ENCODE data around the gene CCDC88B. TPM values are rescaled to one million over a fixed set of nuclear protein-coding genes. Genes with fewer than 3 reads are reported as not detected.

The CCDC88B gene, protein sequence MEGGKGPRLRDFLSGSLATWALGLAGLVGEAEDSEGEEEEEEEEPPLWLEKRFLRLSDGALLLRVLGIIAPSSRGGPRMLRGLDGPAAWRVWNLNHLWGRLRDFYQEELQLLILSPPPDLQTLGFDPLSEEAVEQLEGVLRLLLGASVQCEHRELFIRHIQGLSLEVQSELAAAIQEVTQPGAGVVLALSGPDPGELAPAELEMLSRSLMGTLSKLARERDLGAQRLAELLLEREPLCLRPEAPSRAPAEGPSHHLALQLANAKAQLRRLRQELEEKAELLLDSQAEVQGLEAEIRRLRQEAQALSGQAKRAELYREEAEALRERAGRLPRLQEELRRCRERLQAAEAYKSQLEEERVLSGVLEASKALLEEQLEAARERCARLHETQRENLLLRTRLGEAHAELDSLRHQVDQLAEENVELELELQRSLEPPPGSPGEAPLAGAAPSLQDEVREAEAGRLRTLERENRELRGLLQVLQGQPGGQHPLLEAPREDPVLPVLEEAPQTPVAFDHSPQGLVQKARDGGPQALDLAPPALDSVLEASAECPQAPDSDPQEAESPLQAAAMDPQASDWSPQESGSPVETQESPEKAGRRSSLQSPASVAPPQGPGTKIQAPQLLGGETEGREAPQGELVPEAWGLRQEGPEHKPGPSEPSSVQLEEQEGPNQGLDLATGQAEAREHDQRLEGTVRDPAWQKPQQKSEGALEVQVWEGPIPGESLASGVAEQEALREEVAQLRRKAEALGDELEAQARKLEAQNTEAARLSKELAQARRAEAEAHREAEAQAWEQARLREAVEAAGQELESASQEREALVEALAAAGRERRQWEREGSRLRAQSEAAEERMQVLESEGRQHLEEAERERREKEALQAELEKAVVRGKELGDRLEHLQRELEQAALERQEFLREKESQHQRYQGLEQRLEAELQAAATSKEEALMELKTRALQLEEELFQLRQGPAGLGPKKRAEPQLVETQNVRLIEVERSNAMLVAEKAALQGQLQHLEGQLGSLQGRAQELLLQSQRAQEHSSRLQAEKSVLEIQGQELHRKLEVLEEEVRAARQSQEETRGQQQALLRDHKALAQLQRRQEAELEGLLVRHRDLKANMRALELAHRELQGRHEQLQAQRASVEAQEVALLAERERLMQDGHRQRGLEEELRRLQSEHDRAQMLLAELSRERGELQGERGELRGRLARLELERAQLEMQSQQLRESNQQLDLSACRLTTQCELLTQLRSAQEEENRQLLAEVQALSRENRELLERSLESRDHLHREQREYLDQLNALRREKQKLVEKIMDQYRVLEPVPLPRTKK (N-terminal part only)
- 33.0 TPM for polyA plus RNA-seq

DNA sequence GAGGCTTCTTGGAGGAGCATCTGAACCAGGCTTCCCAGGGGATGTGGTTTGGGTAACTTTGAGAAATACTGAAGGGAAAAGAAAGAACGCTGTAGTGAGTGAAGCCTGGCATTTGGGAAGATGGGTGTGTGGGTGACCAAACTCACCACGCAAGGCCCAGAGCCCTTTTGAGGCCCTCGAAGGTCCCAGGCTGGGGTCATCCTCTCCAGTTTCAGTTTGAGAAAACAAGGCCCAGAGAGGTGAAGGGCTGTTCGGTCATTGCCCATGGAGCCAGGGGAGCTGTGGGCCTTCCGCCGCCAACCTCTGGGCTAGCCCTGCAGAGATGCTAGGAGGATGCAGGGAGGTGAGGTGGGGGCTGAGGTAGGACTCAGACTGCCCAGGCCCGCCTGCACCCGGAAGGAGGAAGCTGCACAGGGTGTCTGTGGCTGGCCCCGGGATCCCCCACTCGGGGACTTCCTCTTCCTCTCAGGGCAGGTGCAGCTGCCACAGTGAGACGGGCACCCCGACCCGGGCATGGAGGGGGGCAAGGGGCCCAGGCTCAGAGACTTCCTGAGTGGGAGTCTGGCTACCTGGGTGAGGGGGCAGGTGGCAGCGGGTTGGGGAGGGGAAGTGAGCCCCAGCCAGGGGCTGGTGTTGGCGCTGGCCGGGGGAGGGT is at the start of gene CCDC88B:
CCDC88B (plus strand) TSS at position 451 of the 655 bp plus-strand sequence; CDS start at position 514, 63 bp downstream.
- peaks cover 2% of the 10 kb centered on the region for H3K27me3 Mint-ChIP-seq
- no peaks in the 10 kb centered on the region for H3K9me3 Mint-ChIP-seq
- peak within 1 kb of the TSS; percentile 81 to 97 (median 94) for H3K4me3 Mint-ChIP-seq
- peak within 1 kb of the TSS; percentile 94 to 99 (median 96) for H3K27ac Mint-ChIP-seq
- H3K4me1 Mint-ChIP-seq: peaks cover 27 to 30% (median 29%) of the 10 kb centered on the region in 3 donors
- H3K36me3 Mint-ChIP-seq: no peaks in the 10 kb centered on the region

DNA sequence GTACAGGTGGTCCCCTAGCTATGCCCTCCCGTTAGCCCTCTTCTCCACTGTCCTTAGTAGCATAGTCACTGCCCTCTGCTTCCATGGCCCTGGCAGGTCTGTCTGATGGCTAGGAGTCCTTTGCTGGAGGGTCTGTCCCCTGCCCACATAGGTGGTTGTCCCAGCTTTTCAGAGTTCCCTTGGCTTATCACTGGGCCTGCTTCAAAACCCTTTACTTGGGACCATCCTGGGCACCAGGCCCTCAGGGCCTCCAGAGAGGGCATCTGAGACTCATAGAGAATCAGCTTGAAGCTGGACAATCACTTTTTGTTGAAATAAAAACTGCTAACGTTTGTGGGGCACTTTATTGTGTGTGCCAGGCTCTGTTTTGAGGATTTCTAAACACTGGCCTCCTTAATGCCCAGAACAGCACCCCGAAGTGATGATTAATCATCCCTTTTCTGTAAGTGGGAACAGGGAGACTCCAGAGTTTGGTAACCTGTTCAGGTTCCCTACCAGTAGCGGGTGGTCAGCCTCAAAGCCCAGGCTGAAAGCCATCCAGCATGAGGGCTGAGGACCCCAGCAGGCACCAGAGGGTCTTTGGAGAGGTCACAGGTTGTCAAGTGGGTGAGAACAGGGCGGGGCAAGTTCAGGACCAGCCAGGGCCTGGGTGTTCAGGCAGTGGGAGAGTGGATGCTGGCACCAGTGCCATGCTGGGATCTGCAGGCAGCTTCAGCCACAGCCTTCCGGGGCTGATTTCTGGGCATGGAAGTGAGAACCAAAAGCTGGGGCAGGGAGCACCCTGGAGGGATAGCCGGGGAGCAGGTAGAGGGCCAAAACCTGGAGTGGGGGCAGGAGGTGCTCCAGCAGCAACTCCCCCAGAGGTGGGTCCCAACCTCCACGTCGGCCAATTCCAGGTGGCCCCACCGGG is 49.4 kb upstream of the CCDC88B start:
- no peaks in the 10 kb centered on the region for H3K36me3 Mint-ChIP-seq
- peaks cover 3 to 9% (median 7%) of the 10 kb centered on the region in 3 donors for H3K4me1 Mint-ChIP-seq
- peak overlapping the region in 1 of 3 donors; percentile 74 for H3K27ac Mint-ChIP-seq
- peak overlapping the region; percentile 3 to 89 (median 70) for H3K4me3 Mint-ChIP-seq
- peaks cover 30% of the 10 kb centered on the region for H3K27me3 Mint-ChIP-seq
- H3K9me3 Mint-ChIP-seq: peaks cover 0 to 3% (median 0%) of the 10 kb centered on the region in 3 donors

DNA sequence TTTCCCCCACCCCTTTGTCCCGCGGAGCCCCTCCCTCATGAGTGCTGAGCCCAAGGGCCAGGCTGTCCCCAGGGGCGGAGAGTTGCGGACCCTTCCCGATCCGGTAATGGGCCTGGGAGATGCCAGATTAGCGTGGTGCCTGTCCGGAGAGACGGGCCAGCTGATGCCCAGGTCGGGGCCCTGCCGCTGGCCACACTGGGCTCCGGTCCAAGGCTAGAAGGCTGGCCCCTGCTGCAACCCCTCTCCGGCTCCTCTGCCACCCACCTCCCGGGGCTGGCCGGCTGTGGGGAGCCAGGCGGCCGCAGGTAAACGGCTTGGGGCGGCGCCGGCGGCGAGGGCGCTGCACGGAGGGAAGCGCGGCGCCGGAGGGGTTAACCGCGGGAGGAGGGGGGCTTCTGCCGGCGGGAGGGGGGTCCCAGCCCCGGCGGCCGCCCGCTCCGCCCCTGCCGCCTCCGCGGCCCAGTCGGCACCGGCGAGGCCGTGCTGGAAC is 48.7 kb upstream of the CCDC88B start, which contains the start of gene KCNK4:
KCNK4 (plus strand) TSS at position 41 of the 490 bp plus-strand sequence. CDS start 1,717 bp downstream, outside the sequence.
- Mint-ChIP-seq H3K27me3 (peaks cover 33% of the 10 kb centered on the region), H3K27ac (peak within 1 kb of the TSS in 1 of 3 donors; percentile 74), H3K36me3 (no peaks in the 10 kb centered on the region), H3K4me1 (peaks cover 3 to 8% (median 6%) of the 10 kb centered on the region in 3 donors), H3K4me3 (peak within 1 kb of the TSS; percentile 3 to 89 (median 70)), H3K9me3 (peaks cover 0 to 3% (median 0%) of the 10 kb centered on the region in 3 donors)

DNA sequence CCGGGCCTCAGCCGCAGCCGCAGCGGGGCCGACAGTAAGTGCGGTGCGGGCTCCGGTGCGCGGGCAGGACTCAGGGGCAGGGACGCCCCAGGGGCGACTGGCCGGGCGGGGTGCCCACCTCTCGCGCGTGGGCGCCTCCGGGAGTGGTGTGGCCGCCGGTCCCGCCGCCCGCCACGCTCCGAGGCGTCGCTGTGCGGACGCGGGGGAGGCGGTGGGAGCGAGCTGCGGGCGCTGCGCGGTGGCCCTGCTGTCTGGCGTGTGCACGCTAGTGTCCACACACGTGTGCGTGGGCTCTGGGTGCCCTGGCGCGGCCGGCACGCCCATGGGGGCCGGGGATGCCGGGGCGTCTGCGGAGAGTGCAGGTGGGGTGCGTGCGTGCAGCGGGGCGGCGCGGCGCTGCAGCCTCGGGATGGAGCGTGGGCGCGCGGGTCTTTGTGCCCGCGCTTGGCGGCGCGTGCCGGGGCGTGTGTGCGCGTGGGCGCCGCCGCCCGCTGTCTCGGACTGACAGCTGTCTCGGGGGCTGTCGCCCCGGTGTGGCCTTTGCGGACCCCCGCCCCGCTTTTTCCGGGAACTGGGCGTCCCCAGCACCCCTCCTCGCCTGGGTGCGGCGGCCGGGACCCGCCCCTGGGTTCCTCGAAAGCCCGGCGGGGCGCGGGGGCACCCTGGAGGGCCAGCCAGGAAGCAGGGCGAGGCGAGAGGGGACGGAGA is 48.1 kb upstream of the CCDC88B start:
- Mint-ChIP-seq H3K27me3 (peaks cover 39% of the 10 kb centered on the region), H3K27ac (no peak overlapping the region), H3K9me3 (peaks cover 0 to 3% (median 0%) of the 10 kb centered on the region in 3 donors)

DNA sequence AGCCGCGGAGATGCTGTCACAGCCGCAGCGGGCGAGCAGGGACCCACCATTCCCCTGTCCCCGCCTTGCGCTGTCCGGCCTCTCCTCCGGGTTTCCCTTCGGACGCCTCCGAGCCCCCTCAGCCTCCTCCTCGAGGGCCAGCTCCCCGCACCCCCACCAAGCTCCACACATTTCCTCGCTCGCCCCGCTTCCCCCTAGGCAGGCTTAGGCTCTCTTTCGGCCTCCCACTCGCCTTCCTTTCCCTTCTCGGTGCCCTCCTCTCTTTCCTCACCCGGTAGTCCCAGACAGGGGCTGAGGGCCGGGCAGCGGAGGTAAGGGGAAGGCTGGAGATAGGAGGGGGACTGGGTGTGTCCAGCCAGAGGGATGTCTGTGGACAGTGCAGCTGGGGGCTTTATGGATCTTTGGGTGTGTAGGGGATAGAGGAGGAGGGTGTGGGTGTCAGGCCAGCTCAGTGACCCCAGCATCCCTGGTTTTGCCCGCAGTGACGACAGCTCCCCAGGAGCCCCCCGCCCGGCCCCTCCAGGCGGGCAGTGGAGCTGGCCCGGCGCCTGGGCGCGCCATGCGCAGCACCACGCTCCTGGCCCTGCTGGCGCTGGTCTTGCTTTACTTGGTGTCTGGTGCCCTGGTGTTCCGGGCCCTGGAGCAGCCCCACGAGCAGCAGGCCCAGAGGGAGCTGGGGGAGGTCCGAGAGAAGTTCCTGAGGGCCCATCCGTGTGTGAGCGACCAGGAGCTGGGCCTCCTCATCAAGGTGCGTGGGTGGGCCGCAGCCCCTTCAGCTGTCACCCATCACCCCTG is 47.3 kb upstream of the CCDC88B start:
- Mint-ChIP-seq H3K36me3 (no peaks in the 10 kb centered on the region), H3K9me3 (peaks cover 0 to 3% (median 0%) of the 10 kb centered on the region in 3 donors), H3K27me3 (peaks cover 43% of the 10 kb centered on the region), H3K4me3 (peak overlapping the region in 2 of 4 donors; percentile 41 to 51), H3K27ac (peak overlapping the region in 1 of 3 donors; percentile 85), H3K4me1 (peaks cover 0 to 9% (median 3%) of the 10 kb centered on the region in 3 donors)

More for the DNA sequence above, 48.1 kb upstream of the CCDC88B start:
- H3K36me3 Mint-ChIP-seq: no peaks in the 10 kb centered on the region
- H3K4me1 Mint-ChIP-seq: peaks cover 0 to 4% (median 3%) of the 10 kb centered on the region in 3 donors
- H3K4me3 Mint-ChIP-seq: no peak overlapping the region

DNA sequence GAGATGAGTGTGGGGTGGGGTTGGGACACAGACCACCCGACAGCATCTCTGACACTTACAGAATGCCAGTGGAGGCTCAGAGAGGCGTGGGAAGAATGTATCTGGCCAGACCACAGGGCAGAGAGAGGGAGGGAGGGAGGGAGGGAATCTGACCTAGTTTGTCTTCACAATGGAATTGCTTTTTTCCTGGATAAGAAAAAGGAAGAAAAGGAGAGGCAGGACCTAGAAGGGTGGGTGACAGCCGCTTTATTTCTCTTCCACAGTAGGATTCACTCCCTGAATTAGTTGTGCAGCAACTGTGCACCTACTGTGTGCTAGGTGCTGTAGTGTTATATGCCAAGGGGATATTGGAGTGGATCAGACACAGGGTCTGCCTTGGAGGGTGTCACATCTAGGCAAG is 45.2 kb upstream of the CCDC88B start:
- H3K4me3 Mint-ChIP-seq: peak overlapping the region in 1 of 4 donors; percentile 15
- no peaks in the 10 kb centered on the region for H3K36me3 Mint-ChIP-seq
- H3K4me1 Mint-ChIP-seq: peaks cover 3 to 12% (median 7%) of the 10 kb centered on the region in 3 donors
- H3K9me3 Mint-ChIP-seq: peaks cover 0 to 3% (median 0%) of the 10 kb centered on the region in 3 donors
- peak overlapping the region in 1 of 3 donors; percentile 27 for H3K27ac Mint-ChIP-seq
- peaks cover 59% of the 10 kb centered on the region for H3K27me3 Mint-ChIP-seq

DNA sequence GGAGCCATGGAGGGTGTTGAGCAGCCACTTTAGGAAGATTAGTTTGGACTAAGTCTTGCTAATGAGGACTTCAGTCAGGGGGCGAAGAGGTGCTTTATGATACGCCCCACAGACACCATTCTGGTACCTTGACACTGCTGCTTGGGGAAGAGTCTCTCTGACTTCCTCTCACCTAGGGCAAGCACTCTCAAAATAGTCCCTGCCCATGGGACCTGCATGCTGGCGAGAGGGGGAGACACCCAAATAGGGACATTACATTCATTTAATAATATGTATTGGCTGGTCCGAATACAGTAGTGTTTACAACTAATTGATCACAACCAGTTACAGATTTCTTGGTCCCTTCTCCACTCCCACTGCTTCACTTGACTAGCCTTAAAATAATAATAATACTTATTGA is 44.2 kb upstream of the CCDC88B start:
- peaks cover 8 to 13% (median 12%) of the 10 kb centered on the region in 3 donors for H3K4me1 Mint-ChIP-seq
- peaks cover 63% of the 10 kb centered on the region for H3K27me3 Mint-ChIP-seq
- H3K4me3 Mint-ChIP-seq: peak overlapping the region in 1 of 4 donors; percentile 15
- H3K9me3 Mint-ChIP-seq: peaks cover 0 to 1% (median 0%) of the 10 kb centered on the region in 3 donors
- H3K27ac Mint-ChIP-seq: no peak overlapping the region
- H3K36me3 Mint-ChIP-seq: no peaks in the 10 kb centered on the region

DNA sequence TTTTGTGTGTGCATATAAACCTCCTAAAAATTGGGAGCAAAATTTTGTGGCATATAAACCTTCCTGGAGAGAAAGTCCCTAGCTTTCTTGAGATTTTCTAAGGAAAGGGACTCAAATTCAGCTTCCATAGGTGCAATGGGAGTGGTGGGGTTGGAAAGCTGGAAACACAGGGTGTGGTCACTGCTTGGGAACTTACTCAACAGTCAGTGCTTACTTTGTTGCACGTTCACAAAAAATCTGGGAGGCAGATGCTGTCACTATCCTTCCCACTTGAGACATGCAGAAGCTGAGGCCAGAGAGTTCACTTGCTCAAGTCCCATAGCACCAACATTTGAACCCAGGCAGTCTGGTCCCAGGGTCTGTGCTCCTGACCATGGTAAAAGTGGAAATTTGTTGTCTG is 43.8 kb upstream of the CCDC88B start:
- H3K27ac Mint-ChIP-seq: peak overlapping the region in 1 of 3 donors; percentile 61
- peaks cover 64% of the 10 kb centered on the region for H3K27me3 Mint-ChIP-seq
- H3K9me3 Mint-ChIP-seq: no peaks in the 10 kb centered on the region
- peaks cover 11 to 16% (median 12%) of the 10 kb centered on the region in 3 donors for H3K4me1 Mint-ChIP-seq
- H3K4me3 Mint-ChIP-seq: peak overlapping the region in 2 of 4 donors; percentile 15 to 17
- no peaks in the 10 kb centered on the region for H3K36me3 Mint-ChIP-seq

DNA sequence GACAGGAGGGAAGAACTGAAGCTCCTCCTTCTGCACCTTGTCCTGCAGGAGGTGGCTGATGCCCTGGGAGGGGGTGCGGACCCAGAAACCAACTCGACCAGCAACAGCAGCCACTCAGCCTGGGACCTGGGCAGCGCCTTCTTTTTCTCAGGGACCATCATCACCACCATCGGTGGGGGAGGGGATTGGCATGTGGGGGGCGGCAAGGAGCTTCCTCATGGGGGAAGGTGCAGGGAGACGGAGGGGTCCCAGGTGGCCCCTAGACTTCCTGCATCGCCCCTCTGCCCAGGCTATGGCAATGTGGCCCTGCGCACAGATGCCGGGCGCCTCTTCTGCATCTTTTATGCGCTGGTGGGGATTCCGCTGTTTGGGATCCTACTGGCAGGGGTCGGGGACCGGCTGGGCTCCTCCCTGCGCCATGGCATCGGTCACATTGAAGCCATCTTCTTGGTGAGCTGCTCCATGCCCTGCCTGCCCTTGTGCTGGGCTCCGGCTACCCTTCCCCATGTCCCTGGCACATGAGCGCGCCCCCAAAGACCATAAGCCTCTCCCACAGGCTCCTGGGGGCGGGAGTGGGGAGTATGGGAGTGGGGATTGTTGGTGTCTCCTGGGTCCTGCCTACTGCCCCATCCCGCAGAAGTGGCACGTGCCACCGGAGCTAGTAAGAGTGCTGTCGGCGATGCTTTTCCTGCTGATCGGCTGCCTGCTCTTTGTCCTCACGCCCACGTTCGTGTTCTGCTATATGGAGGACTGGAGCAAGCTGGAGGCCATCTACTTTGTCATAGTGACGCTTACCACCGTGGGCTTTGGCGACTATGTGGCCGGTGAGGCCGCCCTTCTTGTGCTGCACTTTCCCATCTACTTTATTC is 42.9 kb upstream of the CCDC88B start:
- Mint-ChIP-seq H3K9me3 (no peaks in the 10 kb centered on the region), H3K27ac (peak overlapping the region in 2 of 3 donors; percentile 7 to 61), H3K4me1 (peaks cover 11 to 16% (median 12%) of the 10 kb centered on the region in 3 donors), H3K4me3 (peak overlapping the region in 3 of 4 donors; percentile 6 to 53 (median 29)), H3K36me3 (no peaks in the 10 kb centered on the region), H3K27me3 (peaks cover 64% of the 10 kb centered on the region)

DNA sequence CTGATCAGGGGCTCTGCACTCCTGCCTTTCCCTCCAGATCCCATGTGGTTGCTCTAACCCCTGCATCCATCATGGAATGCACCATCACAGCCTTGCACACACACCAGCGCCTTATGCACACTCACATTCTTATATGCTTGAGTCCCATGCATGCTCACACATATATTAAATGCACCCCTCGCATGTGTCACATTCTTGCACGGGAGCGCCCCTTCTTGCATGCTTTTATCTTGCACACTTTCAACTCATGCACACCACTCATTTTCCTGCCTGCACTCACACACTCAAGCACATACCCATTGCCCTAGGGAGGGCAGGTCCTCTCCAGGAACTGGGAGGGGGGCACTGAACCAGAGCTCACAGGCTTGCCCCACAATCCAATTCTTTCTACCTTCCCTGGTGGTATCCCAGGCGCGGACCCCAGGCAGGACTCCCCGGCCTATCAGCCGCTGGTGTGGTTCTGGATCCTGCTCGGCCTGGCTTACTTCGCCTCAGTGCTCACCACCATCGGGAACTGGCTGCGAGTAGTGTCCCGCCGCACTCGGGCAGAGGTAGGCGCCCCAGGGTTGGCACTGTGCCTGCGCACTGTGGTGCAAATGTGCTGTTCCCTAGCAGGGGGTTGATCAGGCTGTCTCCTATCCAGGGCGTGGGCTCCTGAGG is 42.2 kb upstream of the CCDC88B start:
- Mint-ChIP-seq H3K27ac (peak overlapping the region in 1 of 3 donors; percentile 7), H3K4me3 (peak overlapping the region in 3 of 4 donors; percentile 29 to 57 (median 53))

More for the DNA sequence above, 42.2 kb upstream of the CCDC88B start:
- peaks cover 60% of the 10 kb centered on the region for H3K27me3 Mint-ChIP-seq
- H3K36me3 Mint-ChIP-seq: no peaks in the 10 kb centered on the region
- H3K9me3 Mint-ChIP-seq: no peaks in the 10 kb centered on the region
- peaks cover 11 to 13% (median 12%) of the 10 kb centered on the region in 3 donors for H3K4me1 Mint-ChIP-seq
